NK-92 treated with Interleukin-12 subunit alpha and Interleukin-12 subunit beta, amount 100 ng/mL, for 24 hours (cell line): ENCODE measurements around the gene GATAD2A.
"Not testable (repeated sequence)": the region's sequence is repeated elsewhere in the genome, so short reads cannot be mapped to it uniquely, and the experiment has no call there.

Experiments
- DNase-seq: peaks from one replicate; lab custom pipeline; 2025; lab: John Stamatoyannopoulos, UW

The GATAD2A gene

DNA sequence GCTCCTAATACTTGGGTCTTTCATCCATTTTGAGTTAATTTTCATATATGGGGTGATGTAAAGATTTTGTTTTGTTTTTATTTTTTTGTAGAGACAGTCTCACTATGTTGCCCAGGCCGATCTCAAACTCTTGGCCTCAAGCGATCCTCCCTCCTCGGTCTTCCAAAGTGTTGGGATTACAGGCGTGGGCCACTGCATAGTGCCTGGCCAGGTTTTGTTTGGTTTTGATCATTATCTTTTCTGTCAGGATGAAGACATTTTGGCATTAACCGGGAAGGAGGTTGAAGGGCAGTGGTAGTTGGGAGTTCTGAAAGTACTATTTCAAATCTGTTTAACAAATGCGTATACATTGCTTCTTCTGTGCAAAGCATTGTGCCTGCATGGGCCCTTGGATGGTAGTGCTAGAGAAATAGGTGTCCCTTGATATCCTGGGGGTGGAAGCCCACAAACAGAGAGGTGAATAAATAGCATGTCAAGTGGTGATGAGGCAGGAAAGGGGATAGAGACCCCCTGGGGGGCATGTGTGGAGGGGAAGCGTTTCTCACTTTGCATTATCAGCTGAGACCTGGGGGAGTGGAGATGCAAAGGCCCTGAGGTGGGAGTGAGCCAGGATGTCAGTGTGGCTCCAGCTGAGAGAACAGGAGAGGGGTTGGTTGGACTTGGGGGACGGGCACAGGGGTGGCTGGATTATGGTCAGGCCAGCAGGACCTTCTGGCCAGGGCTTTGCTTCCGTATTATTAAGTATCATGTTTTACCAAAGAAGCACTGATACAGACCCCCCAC is 41.4 kb downstream of the GATAD2A start:
- DNase-seq = no peak

DNA sequence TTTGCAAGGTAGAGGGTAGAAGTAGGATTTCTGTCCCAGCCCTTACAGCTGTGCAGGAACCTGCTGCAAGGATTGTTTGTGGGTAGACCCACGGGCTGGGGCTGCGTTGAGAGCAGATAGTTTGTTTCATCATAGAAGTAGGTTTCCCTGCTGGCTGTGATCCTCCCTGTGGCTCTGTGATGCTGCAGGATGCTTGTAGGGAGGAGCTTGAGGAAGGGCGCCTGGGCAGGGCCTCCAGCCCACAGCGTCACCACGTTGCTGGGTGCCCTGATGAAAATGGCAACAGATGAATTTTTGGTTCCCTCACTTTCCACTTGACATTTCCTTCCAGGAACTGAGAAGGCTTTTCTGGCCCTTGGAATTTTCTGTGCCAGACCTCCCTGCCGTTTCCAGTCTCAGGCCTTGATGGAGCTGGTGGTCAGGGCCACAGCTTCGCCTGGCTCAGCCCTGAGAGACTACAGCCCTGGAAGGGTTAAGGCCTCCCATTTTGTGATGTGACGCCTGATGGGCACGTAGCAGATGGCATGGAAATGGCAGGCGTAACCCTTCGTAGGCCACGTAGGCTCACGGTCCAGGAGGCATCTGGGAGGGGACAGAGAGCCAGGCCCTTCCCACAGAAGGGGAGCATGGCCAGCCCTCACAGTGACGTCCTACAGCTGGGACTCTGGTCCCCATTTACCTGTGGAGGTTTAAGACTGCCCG is 42.2 kb downstream of the GATAD2A start:
- DNase-seq = no peak

DNA sequence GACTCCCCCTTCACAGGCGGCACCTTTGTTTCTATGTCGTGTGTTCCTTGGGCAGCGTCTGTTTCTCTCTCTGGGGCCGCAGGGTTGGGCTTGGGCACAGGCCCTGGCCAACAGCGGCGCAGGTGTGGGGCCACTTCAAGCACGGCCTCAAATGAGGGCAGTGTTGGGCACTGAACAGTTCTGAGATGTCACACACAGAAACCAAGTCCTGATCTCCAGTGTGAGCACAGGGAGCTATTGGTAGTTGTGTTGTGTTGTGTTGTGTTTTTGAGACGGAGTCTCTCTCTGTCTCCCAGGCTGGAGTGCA is 42.7 kb downstream of the GATAD2A start:
- no peak for DNase-seq

- DNase-seq = no peak
Measured at GRCh38 chr19:19451429-19452242, 46.2 kb downstream of the GATAD2A start.

DNA sequence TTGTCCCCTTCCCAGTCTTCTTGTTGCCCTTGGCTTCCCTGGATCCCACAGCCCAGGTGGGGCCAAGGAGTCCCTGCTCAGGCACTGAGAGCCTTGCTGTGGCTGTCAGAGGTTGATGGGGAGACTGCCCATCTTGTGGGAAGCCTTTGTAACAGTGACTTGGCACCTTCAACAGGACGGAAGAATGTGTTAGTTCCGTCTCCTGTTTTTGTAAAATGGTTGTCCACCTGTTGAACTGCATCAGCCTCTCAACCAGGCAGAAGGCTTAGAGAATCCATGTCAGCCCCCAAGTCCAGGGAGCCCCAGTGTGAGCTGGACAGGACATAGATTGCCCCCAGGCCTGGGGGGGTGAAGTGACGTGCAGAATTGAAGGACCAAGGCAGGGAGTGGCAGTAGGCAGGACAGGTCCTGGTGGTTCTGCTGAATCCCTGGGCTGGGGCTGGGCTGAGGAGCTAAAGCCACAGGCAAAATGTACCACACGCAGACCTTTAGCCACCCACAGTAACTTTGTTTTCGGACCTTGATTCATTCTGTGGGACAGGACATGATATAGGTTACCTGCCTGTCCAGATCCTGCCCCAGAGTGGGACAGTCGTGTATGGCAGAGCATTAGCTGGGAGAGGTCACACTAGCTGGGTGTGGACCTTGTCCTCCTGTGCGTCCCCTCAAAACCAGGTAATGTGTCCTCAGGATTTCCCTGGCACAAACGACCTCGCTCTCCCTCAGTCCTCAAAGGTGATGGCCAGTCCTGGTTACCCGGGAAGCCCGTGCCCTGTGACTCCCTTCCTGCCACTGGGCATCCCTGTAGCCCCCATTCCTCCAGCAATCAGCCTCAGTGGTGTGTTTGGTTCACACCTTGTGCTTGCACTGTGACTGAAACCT is 47.0 kb downstream of the GATAD2A start:
- DNase-seq = no peak

- DNase-seq = no peak
Measured at GRCh38 chr19:19453125-19453454, 47.6 kb downstream of the GATAD2A start.

GRCh38 chr19:19455166-19455919 is 49.9 kb downstream of the GATAD2A start:
- DNase-seq = not testable (repeated sequence)

DNA sequence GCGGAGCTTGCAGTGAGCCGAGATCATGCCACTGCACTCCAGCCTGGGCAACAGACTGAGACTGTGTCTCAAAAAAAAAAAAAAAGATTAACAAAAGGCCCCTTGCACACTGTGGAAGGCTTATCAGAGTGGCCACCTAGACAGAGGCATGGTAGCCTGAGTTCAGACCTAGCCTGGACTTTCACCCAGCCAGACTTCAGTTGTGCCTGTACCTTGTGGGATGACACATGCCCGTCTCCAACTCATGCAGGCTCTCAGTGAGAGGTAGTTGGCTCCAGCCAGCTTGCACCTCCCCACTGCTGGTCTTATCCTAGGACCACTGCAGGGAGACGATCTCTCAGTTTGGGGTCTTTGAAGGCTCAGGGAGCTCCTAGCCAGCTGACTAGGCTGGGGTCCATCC is 52.2 kb downstream of the GATAD2A start:
- no peak for DNase-seq

- no peak for DNase-seq
Measured at GRCh38 chr19:19458110-19458816, 52.8 kb downstream of the GATAD2A start.

DNA sequence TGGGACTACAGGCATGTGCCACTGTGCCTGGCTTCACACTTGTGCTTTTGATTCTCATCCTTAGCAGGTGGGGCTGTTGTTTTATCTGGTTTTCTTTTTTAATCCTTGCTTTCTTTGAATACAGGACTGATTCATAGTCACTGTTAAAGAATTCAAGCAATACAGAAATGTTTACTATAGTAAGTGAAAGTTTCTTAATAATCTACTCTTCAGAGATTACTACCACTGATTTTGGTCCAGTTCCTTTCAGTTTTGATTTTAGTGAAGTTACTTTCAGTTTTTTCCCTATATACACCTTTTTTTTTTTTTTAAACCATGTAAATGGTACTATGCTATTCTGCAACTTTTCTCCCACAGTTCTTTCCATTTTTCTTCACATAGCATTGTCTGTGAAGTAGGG is 53.6 kb downstream of the GATAD2A start:
- DNase-seq = no peak

DNA sequence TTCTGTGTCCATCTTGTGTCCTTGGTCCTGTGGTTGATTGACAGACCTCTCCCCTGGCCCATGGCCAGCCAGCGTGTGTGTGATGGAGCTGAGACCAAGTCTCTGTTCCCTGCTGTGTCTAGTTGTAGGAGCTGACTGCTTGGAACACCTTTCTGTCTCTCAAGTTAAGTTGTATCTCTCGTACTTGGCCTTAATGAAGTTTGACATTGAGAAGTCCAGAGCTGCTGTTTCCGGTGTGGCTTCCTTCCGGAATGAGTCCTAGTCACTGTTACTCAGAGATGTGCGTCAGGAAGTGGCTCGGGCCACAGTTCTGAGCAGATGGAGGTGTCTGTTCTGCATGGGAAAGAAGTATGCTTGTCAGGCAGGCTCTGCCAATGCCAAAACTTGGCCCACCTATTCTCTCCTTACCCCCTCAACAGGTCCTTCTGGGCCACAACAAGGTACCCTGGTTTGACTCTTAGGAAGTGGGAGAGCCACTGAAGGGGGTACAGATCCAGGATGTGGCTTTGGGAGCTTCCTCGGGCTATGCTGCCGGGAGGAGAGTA is 54.3 kb downstream of the GATAD2A start:
- peak; percentile 57 for DNase-seq

GRCh38 chr19:19460258-19460731 is 54.8 kb downstream of the GATAD2A start:
- DNase-seq = peak; percentile 57

GRCh38 chr19:19460761-19461265 is 55.3 kb downstream of the GATAD2A start:
- DNase-seq = peak; percentile 65

DNA sequence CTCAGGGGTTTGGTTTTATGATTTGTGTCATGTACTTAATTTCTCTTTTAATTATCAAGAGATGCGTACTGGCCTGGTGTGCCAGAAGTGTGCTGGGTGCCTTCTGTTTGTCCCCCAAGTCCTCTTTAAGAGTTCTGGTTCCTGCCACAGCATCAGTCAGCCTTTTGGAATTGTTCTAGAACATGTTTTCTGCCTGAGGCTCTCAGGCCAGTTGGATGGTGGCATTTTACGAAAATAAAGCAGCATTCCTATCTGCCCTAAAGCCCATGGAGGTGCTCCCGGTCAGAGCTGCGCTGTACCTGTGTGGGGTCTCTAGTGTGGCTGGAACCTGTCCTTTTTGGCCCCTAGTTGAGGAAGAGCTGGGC is 55.8 kb downstream of the GATAD2A start:
- DNase-seq = no peak

DNA sequence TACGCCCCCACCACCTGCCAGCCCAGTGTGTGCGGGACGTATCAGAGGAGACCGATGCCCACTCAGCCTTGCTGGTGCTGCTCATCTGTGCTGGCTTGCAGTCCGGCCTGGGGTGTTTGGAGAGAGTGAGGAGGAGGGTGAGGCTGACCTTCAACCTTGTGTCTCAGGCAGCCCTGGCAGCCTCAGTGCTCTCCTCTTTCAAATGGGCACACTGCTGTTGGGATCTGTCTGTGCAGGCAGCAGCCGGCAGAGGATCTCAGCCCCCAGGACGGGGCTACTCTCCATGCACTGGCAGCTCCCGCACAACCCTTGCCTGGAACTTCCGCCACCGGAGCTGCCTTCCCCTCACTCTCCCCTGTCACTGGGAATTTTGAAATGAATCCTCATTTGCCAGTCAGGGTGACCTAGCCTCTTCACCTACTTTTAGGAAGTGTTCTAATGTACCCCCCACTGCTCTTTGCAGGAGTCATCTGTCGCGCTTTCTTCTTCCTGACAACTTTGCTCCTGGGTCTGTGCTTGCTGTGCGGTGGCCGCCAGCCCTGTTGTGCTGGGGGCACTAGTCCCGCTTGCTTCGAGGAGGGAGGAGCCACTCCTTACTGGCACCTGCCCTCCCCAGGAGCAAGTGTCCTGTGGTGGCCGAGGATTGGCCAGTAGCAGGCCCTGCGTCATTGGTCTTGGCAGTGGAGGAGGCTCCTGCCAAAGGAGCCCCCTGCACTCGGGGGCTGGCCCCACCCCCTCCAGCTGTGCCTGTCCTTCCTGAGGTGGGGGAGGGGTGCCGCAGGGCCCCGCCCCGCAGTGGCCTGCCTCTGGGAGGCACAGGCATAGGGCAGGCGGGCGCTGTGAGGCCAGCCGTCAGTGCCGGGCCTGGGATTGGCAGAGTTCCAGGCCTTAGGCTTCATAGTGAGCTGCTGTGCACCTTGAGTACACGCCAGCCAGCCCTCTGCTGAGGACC is 56.5 kb downstream of the GATAD2A start:
- no peak for DNase-seq

- no peak for DNase-seq
Measured at GRCh38 chr19:19463348-19464117, 58.1 kb downstream of the GATAD2A start.

DNA sequence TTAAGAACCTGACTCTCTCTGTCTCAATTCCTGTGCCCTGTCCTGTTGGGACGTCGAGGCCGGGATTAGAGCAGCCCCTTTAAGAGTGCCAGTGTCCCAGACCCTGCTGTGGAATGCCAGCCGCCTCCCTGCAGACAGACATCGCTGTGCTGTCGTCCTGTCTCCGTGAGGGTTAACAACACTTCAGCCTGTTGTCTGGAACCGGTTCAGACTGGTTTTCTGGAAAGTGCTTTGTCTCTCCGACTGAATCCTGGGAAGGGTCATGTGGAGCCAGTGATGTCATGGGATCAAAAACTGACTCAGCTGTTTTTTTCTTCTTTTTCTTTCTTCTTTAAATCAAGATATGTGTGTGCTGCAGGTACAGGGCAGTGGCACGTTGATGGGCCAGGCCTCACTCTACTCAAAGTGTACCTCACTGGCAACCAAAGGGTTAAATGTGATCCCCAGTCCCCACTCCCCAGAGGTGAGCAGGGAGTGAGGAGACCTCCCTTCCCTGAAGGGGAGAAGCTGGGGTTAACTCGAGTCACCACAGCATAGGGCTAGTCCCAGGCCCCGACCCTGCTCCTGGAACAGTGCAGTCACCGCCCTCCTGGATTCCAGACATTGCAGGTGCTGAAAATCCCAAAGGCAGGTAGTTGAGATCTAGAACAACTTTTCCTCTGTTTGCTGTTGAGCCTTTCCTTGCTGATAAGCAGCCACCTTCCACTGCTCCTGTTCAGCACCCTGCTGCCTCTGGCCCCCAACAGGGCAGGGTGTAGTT is 59.0 kb downstream of the GATAD2A start:
- no peak for DNase-seq
